Peyer's patch (tissue), 4 donors: ENCODE data around the gene APOL5.

Experiments
- CTCF ChIP-seq, 6 experiments: fragments of 450-650 bp in 4 of 6; fragments of 200-600 bp in 2 of 6; sonication (generic) in 1 of 6; IDR thresholded peaks; one replicate each; pipeline ENCODE4 v1.5.1; 2017 to 2019; ENCODE audit warnings: antibody characterized with exemption in 6 of 6, mild to moderate bottlenecking in 3 of 6, moderate library complexity in 1 of 6
- POLR2A ChIP-seq, 2 donors: fragments of 450-650 bp; IDR thresholded peaks; one replicate each; pipeline ENCODE4 v1.5.1; 2017; ENCODE audit warnings: antibody characterized with exemption in 2 of 2, mild to moderate bottlenecking in 2 of 2, moderate library complexity in 2 of 2

GRCh38 chr22:35742342-35743100, 24.8 kb downstream of the APOL5 start:
- TF ChIP-seq POLR2A (IDR thresholded peaks at IDR 0.05) (no peak), CTCF (IDR thresholded peaks at IDR 0.05) (no peak)
